Measurements from ENCODE around the gene PCDH7. TPM values are rescaled to one million over a fixed set of nuclear protein-coding genes. Genes with fewer than 3 reads are reported as not detected.
A peak's percentile ranks its signal among the peaks of the same experiment; 100 is the strongest.

Gene PCDH7
- total RNA-seq, 1 donor: 0.72 TPM

- TF ChIP-seq CTCF (IDR thresholded peaks at IDR 0.05; ENCODE audit: extremely low read depth, low read depth, low read length): peak; percentile 43
These were observed 4.0 kb upstream of the PCDH7 start for GRCh38 chr4:30716158-30716557.

GRCh38 chr4:30716681-30717207, 3.4 kb upstream of the PCDH7 start:
- Histone ChIP-seq H3K9me3 (ENCODE audit: low read depth, low read length) (no peaks in the 10 kb centered on the region), H3K27me3 (ENCODE audit: insufficient read depth, low read length) (peaks cover 32% of the 10 kb centered on the region), H2AFZ (ENCODE audit: low read length) (no peak overlapping the region), H3K36me3 (ENCODE audit: insufficient read depth, low read length) (no peaks in the 10 kb centered on the region), H3K79me2 (ENCODE audit: insufficient read depth, low read length) (no peaks in the 10 kb centered on the region), H4K20me1 (ENCODE audit: insufficient read depth, low read length) (no peaks in the 10 kb centered on the region), H3K4me2 (ENCODE audit: insufficient read depth, low read length) (peak overlapping the region; percentile 74), H3K4me3 (ENCODE audit: insufficient read depth, low read length) (peak overlapping the region; percentile 60), H3K4me1 (ENCODE audit: insufficient read depth, low read length) (peaks cover 5% of the 10 kb centered on the region), H3K27ac (ENCODE audit: low read depth, low read length) (no peak overlapping the region)
- no peak for TF ChIP-seq CTCF (IDR thresholded peaks at IDR 0.05; ENCODE audit: extremely low read depth, low read depth, low read length)
- peak; percentile 77 for DNase-seq (ENCODE audit: insufficient read length, low spot score, missing footprints)

More at GRCh38 chr4:30716158-30716557, 4.0 kb upstream of the PCDH7 start:
- no peaks in the 10 kb centered on the region for H3K79me2 ChIP-seq (ENCODE audit: insufficient read depth, low read length)
- no peaks in the 10 kb centered on the region for H3K9me3 ChIP-seq (ENCODE audit: low read depth, low read length)
- H3K27me3 ChIP-seq (ENCODE audit: insufficient read depth, low read length): peaks cover 26% of the 10 kb centered on the region
- H3K4me3 ChIP-seq (ENCODE audit: insufficient read depth, low read length): peak overlapping the region; percentile 16
- peak overlapping the region; percentile 66 for H3K4me2 ChIP-seq (ENCODE audit: insufficient read depth, low read length)
- no peaks in the 10 kb centered on the region for H4K20me1 ChIP-seq (ENCODE audit: insufficient read depth, low read length)
- H2AFZ ChIP-seq (ENCODE audit: low read length): no peak overlapping the region
- H3K4me1 ChIP-seq (ENCODE audit: insufficient read depth, low read length): peaks cover 5% of the 10 kb centered on the region
- DNase-seq (ENCODE audit: insufficient read length, low spot score, missing footprints): peak; percentile 85
- no peak overlapping the region for H3K27ac ChIP-seq (ENCODE audit: low read depth, low read length)
- no peaks in the 10 kb centered on the region for H3K36me3 ChIP-seq (ENCODE audit: insufficient read depth, low read length)

- DNase-seq (ENCODE audit: insufficient read length, low spot score, missing footprints): peak; percentile 78
- Histone ChIP-seq H3K27ac (ENCODE audit: low read depth, low read length) (no peak overlapping the region), H3K9me3 (ENCODE audit: low read depth, low read length) (no peaks in the 10 kb centered on the region), H3K4me1 (ENCODE audit: insufficient read depth, low read length) (peaks cover 5% of the 10 kb centered on the region), H3K36me3 (ENCODE audit: insufficient read depth, low read length) (no peaks in the 10 kb centered on the region), H3K79me2 (ENCODE audit: insufficient read depth, low read length) (no peaks in the 10 kb centered on the region), H3K4me2 (ENCODE audit: insufficient read depth, low read length) (peak overlapping the region; percentile 74), H2AFZ (ENCODE audit: low read length) (peak overlapping the region; percentile 70), H3K27me3 (ENCODE audit: insufficient read depth, low read length) (peaks cover 36% of the 10 kb centered on the region), H3K4me3 (ENCODE audit: insufficient read depth, low read length) (peak overlapping the region; percentile 60), H4K20me1 (ENCODE audit: insufficient read depth, low read length) (no peaks in the 10 kb centered on the region)
- TF ChIP-seq CTCF (IDR thresholded peaks at IDR 0.05; ENCODE audit: extremely low read depth, low read depth, low read length): no peak
These were observed 2.8 kb upstream of the PCDH7 start for GRCh38 chr4:30717208-30718020.

GRCh38 chr4:30718021-30718542, 2.1 kb upstream of the PCDH7 start:
- Histone ChIP-seq H3K9me3 (ENCODE audit: low read depth, low read length) (no peaks in the 10 kb centered on the region), H3K4me2 (ENCODE audit: insufficient read depth, low read length) (peak overlapping the region; percentile 74), H3K27ac (ENCODE audit: low read depth, low read length) (no peak overlapping the region), H3K4me3 (ENCODE audit: insufficient read depth, low read length) (peak overlapping the region; percentile 60), H4K20me1 (ENCODE audit: insufficient read depth, low read length) (no peaks in the 10 kb centered on the region), H3K27me3 (ENCODE audit: insufficient read depth, low read length) (peaks cover 43% of the 10 kb centered on the region), H3K79me2 (ENCODE audit: insufficient read depth, low read length) (no peaks in the 10 kb centered on the region), H3K36me3 (ENCODE audit: insufficient read depth, low read length) (no peaks in the 10 kb centered on the region), H3K4me1 (ENCODE audit: insufficient read depth, low read length) (peaks cover 5% of the 10 kb centered on the region), H2AFZ (ENCODE audit: low read length) (peak overlapping the region; percentile 70)
- DNase-seq (ENCODE audit: insufficient read length, low spot score, missing footprints): peak; percentile 83
- TF ChIP-seq CTCF (IDR thresholded peaks at IDR 0.05; ENCODE audit: extremely low read depth, low read depth, low read length): no peak
